DLD1 (cell line): ENCODE results near the gene SLC39A3.

Experiments used
- in situ Hi-C: cut with HindIII; loops from 2 replicates; pipeline ENCODE4 v1.10.0; 2017; ENCODE audit warnings: low sequenced_read_pairs

SLC39A3 gene

DNA sequence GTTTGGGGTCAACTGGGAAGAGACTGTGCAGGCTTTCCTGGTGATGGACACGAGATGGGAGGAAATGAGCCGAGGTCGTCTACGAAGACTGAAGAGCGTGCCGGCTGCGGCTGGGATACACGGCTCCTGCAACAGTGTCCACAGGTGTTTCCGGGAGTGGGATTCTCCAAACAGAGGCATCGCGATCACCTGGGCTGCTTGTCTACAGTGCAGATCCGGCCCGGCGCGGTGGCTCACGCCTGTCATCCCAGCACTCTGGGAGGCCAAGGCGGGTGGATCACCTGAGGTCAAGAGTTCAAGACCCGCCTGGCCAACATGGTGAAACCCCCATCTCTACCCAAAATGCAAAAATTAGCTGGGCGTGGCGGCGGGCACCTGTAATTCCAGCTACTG is 11.6 kb upstream of the SLC39A3 start:
- in situ Hi-C loops = no loop called here

DNA sequence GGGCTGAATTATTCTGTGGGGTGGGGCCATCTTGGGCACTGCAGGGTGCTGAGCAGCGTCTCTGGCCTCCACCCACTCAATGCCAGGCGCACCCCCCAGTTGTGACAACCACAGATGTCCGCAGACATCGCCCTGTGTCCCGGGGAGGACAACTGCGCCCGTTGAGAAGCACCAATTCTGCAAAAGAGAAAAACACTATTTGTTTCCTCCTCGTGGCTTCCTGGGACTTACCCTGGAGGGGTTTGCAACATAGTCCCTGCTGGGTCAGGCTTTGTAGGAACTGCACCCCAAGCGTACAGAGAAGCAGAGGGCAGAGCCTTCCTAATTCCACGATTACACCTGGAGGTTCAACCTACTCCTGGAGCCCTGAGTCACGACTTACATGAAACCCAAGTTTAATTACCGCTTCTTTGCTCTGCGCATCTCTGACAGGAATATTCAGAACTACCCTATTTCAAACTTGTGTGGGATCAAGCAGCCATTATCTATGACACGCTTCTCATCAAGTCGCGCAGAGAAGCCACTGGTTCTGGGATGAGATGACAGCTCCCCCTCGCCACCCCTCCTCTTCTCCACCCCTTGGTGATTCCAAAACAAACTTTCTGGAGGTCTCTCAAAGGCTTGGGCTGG is 11.1 kb upstream of the SLC39A3 start:
- in situ Hi-C loops = no loop called here

DNA sequence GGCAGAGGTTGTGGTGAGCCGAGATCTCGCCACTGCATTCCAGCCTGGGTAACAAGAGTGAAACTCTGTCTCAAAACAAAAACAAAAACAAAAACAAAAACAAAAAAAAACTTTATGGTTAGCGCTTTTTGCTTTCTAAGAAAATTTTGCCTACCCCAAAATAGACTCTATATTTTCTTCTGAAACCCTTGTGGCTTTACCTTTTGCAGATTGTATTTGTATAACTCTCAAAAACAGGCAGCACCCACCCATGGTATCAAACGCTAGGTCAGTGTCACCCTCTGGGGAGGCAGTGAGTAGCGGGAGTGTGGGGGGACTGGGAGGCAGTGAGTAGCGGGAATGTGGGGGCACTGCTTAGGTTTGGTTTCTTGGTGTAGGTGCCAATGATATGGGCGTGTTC is 7.5 kb upstream of the SLC39A3 start:
- in situ Hi-C loops = no loop called here

DNA sequence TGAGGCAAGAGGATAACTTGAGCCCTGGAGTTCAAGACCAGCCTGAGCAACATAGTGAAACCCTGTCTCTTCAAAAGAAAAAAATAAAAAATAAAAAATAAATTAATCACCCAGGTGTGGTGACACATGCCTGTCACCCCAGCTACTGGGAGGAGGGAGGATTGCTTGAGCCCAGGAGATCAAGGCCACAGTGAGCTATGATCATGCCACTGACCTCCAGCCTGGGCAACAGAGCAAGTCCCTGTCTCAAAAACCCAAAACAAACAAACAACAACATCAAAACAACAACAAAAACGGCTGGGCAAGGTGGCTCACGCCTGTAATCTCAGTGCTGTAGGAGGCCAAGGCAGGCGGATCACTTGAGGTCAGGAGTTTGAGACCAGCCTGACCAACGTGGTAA is 4.3 kb upstream of the SLC39A3 start:
- in situ Hi-C loops = no loop called here

DNA sequence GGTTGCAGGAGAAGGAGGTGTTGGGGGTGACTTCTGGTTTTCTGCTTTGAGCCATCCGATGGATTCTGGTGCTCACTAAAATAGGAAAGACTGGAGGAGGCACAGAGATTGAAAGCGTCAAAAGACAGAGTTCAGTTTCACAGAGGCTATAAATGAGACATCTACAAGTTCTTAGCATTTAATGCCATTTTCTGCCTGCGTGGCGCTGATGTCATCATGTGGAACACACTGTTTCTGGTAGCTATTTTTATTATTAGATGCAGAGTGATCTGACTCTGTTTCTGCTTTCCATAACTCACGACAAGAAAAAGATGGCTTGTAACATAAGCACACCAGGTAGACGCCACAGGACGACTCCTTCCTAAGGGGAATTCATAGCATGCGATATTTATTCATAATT is 3.3 kb upstream of the SLC39A3 start:
- in situ Hi-C loops = no loop called here

DNA sequence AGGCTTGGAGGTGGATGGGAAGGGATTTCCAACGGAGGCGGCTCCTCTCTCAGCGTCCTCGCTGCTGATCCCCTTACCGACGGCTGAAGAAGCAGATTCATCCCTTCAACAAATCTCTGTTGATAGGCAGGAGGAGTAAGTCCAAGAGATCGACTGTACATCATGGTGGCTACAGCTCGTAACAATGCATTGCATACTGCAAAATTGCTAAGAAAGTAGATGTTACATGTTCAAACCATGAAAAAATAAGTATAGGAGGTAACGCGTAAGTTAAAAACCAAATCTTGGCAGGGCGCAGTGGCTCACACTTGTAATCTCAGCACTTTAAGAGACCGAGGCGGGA is 468 bp upstream of the SLC39A3 start:
- in situ Hi-C loops = no loop called here

DNA sequence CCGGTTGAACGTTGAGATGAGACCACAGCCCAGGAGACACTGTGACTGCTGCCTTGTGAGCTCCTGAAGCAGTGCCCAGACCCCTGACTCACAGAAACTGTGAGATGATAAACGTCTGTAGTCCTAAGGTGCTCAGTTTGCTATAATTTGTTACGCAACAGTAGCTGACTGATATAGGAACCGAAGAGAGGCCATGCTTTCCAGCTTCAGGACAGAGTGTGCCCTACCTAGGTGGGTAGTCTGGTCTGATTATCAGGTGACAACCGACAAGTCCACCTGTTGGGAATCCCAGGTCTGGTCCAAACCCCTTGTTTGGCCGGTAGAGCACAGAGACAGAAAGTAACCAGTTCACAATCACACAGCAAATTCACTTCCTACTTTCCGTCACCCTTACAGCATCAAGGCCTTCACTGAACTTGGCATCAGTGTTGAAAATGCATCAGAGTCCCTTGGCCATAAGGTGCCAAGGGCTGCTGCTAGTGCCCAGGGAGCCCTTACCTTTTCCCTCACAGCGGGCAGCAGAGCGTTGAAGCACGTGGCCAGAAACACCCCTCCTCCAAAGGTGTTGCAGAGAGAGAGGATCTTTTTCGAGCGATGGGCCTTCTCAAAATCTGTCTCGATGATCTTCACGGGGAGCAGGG is 3.1 kb downstream of the SLC39A3 start:
- in situ Hi-C loops = no loop called here

DNA sequence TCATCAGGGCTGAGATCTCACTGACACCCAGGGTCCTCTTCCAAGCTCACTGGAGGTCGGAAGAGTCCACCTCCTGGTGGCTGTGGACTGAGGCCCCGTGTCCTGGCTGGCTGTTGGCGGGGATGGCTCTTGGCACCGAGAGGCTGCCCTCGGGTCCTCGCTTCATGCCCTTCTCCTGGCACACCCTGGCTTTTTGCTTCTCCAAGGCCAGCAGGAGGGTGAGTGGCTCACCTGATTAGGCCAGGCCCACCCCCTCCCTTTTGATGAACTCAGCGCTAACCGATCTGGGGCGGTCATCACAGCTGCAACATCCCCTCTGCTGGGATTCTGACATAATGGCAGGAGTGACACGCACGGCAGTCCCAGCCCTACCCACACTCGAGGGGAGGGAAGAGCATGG is 4.4 kb downstream of the SLC39A3 start:
- in situ Hi-C loops = no loop called here

DNA sequence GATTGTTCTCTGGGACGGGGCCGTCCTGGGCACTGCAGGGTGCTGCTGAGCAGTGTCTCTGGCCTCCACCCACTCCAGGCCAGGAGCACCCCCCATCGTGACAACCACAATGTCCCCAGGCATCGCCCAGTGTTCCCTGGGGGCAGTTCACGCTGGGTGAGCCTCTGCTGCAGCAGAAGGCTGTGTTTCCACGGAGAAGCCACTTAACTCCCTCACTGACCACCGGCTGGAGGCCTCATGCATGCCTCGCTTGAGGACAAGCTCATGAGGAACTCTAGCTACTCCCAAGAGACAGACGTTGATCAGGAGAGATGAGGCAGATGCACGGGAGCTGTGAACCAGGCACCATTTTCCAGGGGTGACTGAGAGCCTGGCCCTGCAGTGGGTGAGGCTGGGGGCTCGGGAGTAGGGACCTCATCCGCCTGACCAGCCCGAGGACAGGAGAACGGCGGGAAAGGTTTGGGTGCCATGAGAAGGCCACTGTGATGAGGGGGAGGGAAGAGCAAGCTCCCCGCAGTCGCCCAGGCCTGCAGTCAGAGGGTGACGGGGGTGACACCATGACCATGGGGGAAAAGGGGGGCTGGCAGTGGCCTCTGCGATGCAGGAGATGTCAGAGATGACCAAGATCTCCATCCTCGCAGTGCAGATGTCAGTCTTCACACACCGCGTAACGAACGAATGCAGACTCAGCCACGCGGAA is 5.1 kb downstream of the SLC39A3 start:
- in situ Hi-C loops = no loop called here

DNA sequence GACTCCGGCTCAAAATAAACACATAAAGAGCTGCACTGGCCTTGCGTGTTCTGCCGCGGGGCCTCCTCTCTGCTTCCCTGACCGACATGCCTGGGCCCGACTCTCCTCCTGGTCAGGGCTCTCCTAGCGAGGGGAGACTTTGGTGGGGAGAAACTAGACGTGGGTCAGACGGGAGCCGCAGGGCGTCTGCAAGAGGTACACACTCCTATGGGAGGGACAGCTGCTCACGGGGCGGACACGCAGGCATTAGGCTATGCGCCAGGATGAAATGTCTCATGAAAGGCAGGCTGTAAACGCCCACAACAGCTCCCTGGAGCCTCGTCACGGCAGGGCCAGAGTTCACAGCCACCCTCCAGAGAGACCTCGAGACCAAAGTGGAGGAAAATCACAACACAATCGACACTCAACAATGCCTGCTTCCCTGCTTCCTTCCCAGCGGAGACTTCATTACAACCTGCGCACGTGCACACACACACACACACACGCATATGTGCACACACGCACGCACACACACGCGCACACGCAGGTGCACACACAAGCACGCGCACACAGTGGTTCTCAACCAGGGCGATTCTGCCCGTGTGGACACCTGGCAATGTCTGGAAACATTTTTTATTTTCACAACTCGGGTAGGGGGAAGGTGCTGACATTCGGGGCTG is 5.8 kb downstream of the SLC39A3 start:
- in situ Hi-C loops = no loop called here

DNA sequence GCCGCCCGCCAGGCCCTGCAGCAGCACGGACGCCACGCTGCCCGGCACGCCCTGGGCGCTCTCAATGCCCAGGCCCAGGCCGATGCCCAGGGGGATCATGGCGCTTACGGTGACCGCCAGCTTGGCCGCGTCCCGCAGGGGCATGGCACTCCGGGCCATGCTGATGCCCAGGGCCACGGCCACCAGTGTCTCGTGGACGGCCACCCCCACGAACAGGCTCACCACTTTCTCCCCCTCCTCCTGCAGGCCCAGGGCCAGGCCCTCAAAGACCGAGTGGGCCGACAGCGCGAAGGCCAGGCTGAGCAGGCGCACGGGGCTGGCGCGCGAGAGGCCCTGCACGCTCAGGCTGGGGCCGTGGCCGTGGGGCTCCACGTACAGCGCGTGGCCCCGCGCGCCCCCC is 6.9 kb downstream of the SLC39A3 start:
- in situ Hi-C loops = no loop called here

DNA sequence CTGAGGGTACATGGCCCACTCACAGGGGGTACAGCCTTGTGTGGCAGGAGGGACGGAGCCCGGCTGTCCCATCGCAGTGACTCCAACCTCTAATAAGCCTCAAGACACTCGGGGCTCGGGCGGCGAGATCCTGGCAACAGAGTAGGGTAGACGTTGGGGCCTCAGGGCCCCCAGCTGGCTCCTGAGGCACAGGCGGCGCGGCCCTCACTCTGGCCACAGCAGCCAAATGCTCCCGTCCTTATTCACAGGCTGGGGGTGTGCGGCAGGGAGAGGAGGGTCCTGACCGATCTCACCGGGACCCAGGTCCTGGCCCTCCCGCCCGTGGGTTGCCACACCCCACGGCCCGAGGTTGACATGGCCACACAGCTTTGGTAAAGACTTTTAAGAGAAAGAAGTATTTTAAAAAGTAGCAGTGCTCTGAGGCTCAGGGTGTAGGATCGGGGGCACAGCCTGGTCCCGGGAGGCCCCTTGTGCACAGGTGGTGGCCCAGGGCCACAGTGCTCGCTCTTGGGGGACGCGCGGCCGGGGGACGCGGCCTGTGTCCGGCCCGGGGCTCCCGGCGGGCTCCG is 7.6 kb downstream of the SLC39A3 start:
- in situ Hi-C loops = no loop called here

DNA sequence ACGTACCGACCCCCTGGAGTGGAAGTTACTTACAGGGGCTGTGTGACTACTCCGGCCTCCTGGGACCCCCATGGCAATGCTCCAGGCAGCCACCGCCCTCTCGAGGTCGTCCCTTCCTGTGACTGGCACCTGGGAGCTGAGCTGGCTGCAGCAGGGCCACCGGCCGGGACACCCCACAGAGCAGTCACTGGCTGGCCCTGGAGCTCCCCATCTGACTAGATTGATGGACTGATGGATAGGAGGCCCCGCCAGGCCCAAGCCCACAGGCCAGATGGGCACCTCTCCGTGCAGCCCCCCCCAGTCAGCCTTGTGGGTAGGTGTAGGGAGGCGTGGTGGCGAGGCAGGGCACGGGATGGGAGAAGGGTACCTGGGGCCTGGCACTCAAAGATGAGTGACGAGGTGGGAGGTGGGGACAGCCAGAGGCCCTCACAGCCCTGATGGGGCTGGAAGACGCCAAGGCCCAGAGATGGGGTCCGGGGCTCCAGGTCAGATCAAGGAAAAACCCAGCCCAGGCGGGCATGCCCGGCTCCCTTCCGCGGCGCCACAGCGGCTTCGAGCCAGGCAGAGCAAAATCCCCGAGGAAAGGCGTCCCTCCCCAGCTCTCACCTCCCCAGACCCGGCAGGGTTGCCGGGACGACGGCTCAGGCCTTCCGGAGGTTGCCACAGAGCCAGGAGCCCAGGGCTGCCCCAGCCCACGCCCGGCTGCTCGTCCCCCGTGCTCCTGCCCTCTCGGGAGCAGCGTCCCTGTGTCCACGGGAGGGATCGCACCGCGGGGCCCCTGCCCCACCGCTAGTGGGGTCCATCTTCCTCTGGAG is 8.4 kb downstream of the SLC39A3 start:
- in situ Hi-C loops = no loop called here

DNA sequence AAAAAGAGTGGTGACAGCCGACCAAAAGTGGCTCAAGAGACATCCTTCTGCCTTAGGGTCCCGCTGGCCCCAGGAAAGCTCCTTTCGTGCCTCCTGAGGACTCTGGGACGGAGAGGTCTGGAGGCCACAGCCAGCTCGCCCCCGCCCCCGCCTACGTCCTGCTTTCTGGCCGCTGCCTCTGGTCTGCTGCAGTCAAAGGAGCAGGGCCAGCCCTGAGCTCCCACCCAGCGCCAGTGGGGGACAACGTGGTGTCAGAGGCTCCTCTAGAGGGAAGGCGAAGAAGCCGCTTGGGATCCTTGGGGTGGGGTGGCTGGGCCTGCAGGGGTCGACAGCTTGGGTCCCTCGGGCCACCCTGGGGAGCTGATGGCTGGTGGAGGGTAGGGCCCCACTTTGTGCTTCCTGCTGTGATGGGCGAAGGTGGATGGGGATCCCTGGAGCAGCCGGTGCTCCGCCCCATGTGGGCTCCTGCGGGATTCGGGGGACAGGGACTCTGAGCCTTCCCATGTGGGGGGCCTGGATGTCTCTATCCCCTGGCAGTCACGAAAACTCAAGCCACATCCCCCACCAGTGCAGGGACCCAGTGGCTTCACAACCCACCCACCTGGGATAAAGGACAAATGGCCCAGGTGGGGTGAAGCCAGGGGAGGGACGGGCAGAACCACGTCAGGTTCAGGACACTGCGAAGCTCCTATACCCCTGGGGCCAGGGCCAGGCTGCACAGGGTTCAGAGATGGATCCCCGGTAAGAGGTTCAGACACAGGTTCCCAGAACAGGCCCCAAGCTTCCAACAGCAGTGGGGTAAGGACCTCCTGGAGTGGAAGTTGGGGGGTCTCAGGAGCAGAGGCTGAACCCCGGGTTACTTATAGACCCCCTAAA is 9.6 kb downstream of the SLC39A3 start:
- in situ Hi-C loops = no loop called here

DNA sequence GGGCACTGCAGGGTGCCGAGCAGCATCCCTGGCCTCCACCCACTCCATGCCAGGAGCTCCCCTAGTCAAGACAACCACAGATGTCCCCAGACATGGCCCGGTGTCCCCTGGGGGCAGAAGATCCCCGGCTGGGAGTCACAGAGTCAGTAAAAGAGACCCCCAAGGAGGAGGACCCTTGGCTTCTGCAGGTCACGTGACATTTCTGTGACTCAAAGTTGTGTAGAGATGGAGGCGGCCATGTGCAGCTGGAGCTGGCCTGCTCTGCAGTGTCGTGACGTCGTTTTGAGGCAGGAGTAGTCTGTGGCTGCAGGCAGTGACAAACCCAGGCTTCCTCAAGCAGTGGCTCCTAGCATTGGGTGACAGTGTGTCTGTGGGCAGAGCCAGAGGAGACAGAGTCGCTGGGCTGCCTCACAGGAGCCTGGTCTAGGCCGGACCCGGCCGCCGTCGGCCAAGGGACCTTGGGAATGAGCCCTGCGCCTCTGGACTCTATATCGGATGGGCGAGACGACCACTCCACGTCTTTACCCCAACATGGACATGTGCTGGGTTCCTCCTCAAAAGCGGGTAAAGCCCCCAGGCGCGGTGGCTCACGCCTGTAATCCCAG is 10.9 kb downstream of the SLC39A3 start:
- in situ Hi-C loops = no loop called here

DNA sequence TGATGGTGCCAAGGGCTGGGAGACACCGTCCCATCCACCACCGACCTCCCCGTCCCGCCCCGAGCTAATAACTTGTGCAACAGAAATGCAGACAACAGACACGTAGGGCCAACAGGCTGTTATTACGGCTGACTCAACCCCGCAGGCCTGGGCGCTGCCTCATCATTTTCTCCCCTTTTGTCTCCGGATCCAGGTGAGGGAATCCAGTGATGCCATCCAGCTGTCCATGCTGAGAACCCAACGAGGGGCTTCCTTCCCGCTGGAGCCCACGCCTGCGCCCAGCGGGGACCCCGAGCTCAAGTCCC is 12.2 kb downstream of the SLC39A3 start:
- in situ Hi-C loops = no loop called here

DNA sequence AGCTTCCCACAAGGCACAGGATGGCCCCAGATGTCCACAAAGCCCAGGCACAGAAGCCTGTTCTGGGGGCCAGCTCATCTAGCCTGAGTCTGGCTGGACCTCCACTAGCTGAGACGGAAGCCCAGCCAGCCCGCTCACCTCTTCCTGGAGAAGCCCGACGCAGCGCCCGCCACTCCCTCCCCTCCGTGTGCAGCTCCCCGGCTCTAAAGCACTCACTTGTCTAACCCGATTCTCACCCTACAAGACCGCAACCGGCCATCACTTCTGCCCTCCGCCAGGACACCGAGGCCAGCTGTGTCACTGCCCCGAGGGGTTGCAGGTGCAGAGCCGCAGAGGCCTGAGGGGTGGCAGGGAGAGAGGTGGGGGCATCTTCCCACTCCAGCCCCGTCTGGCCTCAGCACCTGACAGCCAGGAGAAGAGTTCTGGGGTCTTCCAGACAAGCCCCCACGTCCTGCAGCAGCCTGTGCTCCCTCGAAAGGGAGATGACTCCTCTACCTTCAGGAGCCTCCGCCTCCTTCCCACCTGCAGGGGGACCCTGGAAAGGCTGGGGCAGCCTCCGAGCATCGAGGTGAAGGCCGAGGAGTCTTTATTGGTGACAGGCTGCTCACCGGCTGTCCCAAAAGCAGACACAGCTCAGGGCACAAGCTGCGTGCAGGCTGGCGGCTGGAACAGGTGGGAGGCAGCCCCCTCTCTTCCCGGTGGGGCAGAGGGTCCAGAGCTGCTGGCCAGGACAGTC is 12.7 kb downstream of the SLC39A3 start:
- in situ Hi-C loops = no loop called here

DNA sequence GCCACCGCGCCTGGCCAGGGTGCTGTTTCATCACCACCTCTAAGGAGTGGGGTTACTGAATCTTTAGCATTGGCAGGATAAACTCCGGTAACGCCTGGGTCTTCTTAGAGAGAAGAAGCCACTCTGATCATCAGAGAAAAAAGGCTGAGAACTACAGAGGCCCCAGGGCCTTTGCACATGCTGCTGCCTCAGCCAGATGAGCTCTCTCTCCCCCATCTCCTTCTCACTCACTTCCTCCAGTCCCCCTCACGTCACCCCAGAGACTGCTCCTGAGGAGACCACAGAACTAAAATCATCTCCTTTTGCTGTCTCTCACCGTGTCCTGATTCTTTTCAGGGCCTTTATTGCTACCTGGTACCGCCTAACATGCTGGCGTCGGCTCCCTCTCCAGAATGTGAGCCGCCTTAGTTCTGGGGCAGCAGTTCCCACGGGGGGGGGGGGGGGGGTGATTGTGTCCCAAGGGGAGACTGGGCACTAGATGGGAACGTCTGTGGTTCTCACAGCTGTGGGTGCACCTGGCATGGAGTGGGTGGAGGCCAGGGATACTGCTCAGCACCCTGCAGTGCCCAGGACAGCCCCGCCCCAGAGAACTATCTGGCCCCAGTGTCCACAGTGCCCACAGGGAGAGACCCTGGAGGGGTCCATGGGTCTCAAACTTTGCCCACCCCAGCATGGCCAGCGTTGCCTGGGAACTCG is 13.5 kb downstream of the SLC39A3 start:
- in situ Hi-C loops = no loop called here
